Midbrain (tissue), 1 donor: ENCODE results near the gene ZDHHC13.
A peak's percentile ranks its signal among the peaks of the same experiment; 100 is the strongest.

Experiments used
- DNase-seq: peaks from one replicate; lab custom pipeline; 2025; lab: John Stamatoyannopoulos, UW

ZDHHC13 gene

GRCh38 chr11:19168090-19168489 is 51.1 kb downstream of the ZDHHC13 start:
- DNase-seq: no peak

DNA sequence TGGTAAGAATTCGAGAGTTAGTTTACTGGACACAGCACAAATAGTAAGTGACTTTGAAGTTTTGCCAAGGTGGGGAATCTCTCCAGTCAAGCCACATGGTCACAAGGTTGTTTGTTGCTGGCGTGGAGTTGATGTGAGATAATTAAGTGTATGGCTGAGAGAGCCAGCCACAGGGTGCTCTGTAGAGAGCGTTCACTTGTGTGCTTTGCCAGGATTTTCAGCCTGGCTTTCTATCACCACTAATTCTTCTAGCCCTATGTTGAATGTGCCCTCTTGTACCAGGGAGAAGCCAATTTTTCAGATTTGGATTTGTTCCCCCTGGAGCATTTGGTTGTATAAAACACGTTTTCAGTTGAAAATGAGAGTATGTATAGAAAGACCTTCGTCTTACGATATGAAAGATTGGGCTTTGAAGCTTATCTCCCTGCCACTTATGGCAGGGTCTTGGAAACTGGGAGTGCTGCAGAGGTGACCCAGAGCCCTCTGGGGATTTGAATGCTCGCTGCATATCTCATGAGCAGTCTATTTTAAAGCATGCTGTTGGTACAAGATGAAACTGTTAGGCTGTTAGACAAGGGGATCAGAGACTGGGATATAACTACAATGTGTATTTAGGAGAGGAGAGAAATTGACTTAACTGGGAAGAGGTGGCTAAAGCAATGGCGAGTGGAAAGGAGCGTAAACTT is 56.2 kb downstream of the ZDHHC13 start:
- DNase-seq: no peak

DNA sequence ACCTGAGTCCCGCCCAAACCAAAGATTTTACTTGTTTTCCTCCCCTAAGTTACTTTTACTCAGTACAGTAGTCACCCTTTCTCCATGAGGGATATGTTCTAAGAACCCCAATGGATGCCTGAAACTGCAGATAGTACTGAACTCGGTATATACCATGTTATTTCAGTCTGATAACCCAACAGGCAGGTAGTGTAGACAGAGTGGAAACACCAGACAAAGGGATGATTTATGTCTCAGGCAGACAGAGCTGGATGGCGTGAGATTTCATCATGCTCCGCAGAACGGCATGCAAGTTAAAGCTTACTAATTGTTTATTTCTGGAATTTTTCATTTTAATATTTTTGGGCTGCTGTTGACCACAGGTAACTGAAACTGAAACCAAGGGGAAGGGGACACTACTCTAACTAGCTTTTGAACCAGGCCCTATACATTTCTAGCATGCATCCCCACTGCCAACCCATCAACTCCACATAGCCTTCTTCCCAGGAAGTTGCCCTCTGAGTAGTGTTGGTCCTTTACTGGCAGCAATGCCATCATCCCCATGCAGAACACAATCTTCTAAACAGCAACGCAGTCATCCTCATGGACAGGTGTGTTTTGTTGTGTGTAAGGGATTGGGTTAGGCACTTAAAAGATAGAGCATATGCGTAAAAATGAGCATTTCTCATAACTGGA is 57.1 kb downstream of the ZDHHC13 start:
- DNase-seq: no peak

- no peak for DNase-seq
These were observed 59.7 kb downstream of the ZDHHC13 start for GRCh38 chr11:19176629-19177186.

DNA sequence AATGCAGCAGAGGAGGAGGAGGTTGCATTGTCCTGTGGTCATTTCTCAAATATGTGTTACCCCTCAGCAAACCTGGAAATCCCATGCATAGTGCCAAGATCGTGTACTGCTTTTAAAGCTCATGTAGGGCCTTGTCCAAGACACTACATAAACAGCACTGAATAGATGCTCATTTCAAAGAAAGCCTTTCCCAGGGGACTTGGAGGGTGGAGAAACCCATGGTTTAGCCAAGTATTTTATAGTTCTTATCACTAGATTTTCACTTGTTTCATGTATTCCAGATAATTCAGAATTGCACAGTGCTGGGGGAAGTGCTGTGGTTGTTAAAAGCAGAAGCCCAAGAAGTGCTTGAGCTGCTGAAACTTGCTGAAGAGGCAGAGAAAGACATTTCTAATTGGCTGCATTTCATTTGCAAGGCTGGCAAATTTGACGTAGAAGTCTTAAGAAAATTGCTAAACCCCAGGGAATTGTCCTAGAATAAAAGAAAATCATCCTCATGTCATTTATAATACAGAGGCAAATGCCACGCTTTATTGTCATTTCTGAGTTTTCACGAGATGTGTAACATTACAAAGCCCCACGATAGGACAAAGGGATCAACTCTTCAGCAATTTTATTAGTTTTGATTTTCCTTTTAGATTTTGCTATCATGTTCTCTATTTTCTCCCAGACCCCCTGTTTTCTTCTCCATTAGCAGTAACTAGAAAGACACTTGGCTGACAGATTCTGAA is 64.7 kb downstream of the ZDHHC13 start:
- no peak for DNase-seq

- DNase-seq: no peak
These were observed 66.7 kb downstream of the ZDHHC13 start for GRCh38 chr11:19183646-19184045.

DNA sequence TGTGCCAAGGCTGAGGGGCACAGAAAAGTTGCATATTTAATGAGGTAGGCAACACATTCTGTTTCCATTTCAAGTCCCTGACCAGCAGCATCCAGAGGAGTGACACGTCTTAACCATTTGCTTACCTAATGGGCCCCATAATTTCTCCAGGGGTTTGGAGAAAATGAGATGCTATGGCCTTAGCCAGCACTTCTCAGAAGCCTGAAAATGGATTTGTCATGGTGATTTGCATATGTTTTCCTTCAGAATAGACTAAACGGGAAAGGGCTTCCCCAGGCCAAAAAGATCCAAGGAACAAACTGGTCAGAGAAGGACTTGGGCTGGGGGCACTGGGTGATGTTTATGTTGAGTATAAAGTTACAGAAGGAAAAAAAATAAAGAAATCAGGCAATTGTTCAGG is 68.1 kb downstream of the ZDHHC13 start:
- no peak for DNase-seq

DNA sequence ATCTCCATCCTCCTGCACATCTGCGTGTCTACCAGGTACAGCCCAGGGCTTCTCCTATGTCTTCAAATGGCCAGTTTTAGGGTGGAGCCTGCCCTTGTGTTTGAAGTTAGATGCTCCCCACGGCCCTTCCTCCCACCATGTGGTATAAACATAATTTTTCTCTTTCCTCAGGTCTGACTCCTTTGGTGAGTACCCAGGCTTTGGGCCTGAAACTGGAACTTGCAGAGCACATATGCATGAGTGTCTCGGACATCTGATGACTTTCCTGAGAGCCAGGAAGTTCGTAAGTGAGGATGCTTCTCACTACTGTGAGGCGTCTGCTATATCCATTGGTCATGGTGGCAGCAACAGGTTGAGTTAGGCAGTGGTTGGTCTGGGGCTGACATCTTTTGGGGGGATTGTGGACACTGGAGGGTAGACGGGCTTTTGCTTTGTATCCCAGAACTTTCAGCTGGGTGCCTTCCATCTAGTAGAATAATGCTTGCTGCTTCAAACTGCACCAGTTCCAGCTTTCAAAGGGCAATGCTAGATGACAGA is 68.6 kb downstream of the ZDHHC13 start:
- no peak for DNase-seq

DNA sequence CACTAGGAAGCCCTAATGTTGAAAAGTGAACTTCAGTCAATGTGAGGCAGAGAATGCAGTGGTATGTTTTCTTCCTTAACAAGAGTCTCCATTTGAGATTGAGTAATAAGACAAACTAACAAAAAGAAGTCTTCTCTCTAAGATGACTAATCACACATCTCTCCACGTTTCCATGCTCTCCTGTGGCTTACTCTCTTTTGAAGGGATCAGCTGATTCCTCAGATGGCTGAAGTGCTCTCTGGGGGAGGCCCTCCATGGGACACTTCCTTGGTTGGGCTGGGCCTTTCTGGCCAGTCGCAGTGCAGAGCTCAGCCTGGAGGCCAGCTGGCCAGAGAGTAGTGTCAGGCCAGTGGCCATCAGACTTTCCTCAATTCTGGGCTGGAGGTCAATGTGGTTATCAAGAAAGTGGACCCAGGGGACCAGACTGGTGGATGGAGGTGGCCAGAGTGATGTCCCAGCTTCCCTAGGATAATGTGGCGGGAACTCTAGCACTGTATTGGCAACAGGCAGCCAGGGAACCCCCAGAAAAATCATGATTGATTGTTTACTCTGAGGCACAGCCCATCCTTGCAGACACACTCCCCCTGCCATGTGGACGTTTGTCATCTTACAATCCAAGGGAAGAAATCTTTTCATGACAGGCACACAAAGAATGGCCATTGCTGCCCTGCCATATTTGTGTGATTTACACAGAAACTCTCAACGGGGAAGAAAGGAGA is 70.3 kb downstream of the ZDHHC13 start:
- no peak for DNase-seq

- peak; percentile 75 for DNase-seq
These were observed 70.9 kb downstream of the ZDHHC13 start for GRCh38 chr11:19187833-19188258.

GRCh38 chr11:19191530-19192169 is 74.7 kb downstream of the ZDHHC13 start:
- no peak for DNase-seq

- DNase-seq: no peak
These were observed 76.9 kb downstream of the ZDHHC13 start for GRCh38 chr11:19193916-19194315.

- DNase-seq: no peak
These were observed 77.8 kb downstream of the ZDHHC13 start for GRCh38 chr11:19194620-19195308.

DNA sequence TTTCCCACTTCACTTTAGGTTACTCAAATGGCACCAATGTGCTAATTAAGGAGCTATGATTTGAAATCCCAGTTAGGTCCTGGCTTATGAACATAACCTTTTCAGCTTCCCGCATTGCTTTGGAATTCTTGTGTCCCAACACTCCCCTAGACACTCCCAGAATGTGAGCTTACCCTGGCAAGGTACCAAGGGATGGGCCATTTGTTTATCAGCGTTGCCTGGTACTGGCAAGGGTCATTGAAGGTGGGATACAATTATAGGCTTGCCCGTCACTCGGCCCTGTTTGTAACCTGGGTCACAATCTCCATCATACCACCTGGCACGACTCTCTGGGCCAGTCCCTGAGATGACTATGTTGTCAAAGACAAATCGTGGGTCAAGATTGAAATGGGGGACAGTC is 79.5 kb downstream of the ZDHHC13 start:
- DNase-seq: no peak

GRCh38 chr11:19199048-19199447 is 82.1 kb downstream of the ZDHHC13 start:
- no peak for DNase-seq

- no peak for DNase-seq
These were observed 82.8 kb downstream of the ZDHHC13 start for GRCh38 chr11:19199771-19200170.

- no peak for DNase-seq
These were observed 83.6 kb downstream of the ZDHHC13 start for GRCh38 chr11:19200410-19201201.

DNA sequence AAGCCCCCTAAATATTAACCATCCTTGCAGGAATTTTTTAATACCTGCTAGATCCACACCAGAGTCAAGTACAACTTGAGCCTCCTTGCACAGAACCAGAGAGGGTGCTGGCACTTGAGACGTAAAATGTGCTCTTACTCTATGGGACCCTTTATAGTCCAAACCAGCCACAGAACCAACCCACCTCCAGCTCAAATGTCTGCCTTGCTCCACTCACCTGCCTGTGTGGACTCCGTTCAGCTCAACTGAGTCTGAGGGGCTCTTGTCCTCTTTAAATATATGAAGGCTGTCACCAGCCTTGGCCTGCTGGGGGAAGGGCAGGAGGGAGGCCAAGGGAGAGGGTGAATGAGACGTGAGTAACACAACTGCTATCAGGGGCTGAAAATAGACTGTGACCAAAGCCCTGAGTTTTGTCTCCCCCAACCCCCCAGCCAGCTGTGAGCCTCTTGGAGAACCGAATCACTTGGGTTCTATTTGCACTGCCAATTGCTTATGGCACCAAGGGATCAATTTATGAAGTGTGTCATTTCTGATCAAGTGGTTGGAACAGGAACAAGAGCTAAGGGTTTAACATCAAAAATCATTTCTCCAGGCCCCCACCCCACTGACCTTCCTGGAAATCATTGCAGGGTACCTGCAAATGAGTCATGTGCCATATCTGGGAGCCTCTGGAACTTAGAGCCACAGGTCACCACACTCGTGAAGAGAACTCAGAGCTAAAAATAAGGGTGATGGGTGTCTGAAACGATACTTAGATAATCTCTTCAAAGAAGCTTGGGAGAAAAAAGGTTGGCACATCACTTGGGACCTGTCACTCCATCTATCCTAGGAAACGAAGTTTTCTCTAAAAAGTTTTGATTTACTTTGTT is 85.0 kb downstream of the ZDHHC13 start, which contains the start of gene CSRP3:
Gene CSRP3 (minus strand): TSS at position 247 of the 869 bp plus-strand sequence. CDS start 9,535 bp downstream, outside the sequence.
- DNase-seq: no peak

DNA sequence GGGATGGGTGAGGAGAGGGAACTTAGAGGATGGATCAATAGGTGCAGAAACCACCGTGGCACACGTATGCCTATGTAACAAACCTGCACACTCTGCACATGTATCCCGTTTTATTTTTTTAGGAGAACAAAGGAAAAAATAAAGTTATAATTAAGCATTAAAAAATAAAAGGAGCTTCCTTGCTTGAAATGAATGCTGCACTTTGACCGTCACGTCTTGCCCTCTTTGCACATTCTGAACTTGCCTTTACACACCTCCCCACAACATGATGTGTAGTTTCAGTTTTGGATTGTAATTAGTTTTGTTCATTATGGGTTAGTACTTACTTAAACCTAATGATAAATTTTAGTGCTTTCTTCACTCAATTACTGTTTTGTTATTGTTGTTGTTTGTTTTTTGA is 87.9 kb downstream of the ZDHHC13 start:
- DNase-seq: no peak
